ENCODE data around the gene CDYL.
"Not testable (repeated sequence)": the region's sequence is repeated elsewhere in the genome, so short reads cannot be mapped to it uniquely, and the experiment has no call there.

The CDYL gene

DNA sequence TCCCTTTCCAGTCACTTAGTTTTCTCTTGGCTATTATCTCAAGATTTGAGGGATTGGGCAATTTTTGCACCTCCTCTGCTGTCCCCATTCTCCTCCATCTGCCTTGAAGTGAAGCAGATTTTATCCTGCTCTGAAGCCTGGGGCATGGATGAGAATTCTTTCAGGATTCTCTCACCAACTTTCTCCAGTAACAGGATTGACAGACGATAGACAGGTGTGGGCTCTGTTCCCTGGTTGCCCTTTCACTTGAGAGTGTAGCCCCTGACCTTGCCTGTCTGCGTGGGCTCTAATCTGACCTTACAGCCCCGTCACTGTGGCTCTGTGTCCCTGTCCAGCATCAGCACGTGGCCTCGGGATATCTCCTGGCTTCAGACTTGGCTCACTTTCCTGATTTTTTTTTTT is 27.1 kb downstream of the CDYL start:
- no peak for DNase-seq (ENCODE audit: low read depth)

GRCh38 chr6:4804095-4804494 is 27.9 kb downstream of the CDYL start:
- no peak for DNase-seq (ENCODE audit: low read depth)

DNA sequence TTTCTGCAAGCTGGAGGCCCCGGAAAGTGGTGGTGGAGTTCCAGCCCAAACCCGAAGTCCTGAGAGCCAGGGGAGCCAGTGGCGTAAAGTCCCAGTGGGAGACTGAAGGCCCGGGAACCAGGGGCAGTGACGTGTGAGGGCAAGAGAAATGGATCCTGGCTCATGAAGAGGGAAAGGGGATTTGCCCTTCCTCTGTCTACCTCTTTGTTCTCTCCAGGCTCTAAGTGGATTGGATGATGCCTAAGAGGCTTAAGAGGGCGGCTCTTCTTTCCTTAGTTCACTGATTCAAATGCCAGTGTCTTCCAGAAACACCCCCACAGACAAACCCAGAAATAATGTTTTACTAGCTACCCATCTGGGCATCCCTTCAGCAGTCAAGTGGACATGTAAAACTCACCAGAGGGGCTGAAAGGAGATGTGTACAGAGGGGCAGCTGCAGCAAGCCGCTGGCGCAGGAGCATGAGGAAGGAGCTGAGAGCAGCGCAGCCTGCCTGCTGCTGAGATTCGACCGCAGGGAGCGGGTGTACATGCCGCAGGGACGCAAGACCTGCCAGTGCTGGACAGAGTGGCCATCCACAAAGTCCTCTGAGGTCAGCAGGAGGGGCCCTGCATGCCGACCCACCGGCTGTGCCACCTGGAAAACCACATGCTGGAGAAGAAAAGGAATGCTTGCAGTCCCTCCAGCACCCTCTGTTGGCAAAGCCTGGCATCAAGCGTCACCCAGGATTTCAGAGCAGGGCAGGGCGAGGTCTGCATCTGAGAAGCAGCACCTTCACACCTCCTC is 29.5 kb downstream of the CDYL start:
- no peak for DNase-seq (ENCODE audit: low read depth)

- no peak for DNase-seq (ENCODE audit: low read depth)
Measured at GRCh38 chr6:4806337-4806725, 30.1 kb downstream of the CDYL start.

DNA sequence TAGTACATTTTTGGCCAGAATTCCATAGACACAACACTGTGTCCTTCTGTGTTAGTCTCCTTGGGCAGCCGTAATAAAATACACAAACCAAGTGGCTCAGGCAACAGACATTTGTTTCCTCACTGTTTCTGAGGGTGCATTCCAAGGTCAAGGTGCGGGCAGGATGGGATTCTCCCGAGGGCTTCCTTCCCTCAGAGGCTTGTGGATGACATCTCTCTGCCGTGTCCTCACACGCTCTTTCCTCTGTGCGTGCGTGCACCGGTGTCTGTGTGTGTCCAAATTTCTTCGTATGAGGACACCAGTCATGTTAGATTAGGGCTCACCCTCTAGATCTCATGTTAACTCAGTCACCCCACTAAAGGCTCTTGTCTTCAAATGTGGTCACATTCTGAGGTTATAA is 30.6 kb downstream of the CDYL start:
- no peak for DNase-seq (ENCODE audit: low read depth)

- no peak for DNase-seq (ENCODE audit: low read depth)
Measured at GRCh38 chr6:4808396-4808795, 32.2 kb downstream of the CDYL start.

DNA sequence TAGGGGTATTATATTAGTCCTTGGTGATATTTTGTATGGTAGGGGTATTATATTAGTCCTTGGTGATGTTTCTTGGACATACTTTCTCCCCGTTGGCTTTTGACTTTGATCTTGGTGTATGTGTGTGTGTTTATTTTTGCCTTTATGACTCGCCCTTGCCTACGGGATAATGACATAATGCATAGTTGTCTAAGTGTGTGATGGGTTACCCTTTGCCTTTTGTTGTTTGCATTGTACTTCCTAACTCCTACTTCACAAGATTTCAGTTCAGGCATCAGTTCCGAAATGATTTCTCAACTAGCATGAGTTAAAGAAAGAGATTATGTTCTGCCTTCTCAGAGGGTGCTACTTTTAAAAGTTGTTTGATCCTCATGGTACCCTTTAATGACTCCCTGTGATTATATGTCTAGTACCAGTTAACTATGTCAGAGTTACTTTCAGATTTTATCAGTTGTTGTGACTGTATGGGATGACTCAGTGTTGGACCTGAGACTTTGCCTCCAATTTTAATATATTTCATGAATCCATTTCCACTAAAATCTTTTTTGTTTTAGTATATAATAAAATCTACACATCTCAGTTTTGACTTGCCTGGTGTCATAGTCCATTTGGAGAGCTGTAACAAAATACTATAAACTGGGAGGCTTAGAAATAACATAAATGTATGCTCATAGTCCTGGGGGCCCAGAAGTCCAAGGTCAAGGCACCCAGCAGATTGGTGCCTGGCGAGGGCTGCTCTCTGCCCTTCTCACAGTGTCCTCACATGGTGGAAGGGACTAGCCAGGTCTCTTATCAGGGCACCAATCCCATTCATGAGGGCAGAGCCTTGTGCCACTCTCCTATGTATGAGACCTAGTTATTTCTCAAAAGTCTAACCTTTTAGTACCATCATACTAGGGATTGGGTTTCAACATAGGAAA is 34.1 kb downstream of the CDYL start:
- no peak for DNase-seq (ENCODE audit: low read depth)

DNA sequence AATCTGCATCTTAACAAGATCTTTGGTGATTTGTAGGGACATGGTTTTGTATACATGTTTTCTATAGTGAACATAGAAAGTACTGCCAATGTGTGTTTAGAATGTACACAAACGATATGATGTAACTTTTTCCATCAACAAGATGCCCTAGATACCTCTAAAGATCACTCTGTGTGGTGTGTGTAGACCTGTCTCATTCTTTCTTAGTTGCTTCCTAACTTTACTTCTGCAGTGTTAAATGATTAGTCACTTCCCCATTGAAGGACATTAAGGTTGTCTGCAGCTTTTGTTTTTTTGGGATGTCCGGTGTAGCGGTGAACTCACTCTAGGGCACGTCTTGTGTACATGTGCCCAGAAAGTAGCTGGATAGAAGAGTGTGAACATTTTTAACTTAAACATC is 35.9 kb downstream of the CDYL start:
- DNase-seq (ENCODE audit: low read depth), result no peak

DNA sequence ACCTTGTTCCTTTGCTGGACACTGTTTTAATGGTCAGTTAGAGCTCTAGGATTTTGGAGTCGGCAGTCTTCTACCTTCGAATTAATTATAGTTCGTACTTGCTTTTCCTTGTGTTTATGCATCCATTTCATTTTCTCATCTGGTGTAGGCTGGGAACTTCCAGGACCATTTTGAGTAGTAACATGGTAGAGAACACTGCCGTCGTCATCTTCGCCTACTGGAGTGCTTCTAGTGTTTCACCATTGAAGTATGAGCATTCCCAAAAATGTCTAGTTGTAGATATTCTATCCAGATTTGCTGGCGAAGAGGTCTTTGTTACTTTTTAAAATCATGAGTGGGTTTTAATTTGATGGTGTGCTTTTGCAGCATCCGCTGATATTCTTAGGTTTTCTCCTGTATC is 36.9 kb downstream of the CDYL start:
- no peak for DNase-seq (ENCODE audit: low read depth)

DNA sequence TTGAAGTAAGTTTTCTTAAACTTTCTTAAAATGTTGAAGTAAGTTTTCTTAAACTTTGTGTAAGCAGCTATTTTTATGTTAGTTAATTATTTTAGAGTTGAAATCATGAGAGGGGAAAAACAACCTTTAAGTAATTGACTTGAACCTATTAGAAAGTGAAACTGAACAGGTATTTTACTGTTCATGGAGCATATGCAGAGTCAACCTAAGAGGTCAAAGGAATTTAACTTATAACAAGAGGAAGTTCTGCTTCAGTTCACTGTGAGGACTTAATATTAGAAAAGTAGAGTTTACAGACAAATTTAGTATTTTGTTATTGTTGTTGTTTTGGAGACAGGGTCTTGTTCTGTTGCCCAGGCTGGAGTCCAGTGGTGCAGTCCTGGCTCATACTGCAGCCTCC is 38.0 kb downstream of the CDYL start:
- no peak for DNase-seq (ENCODE audit: low read depth)

GRCh38 chr6:4814987-4815386 is 38.8 kb downstream of the CDYL start:
- DNase-seq (ENCODE audit: low read depth), result no peak

- DNase-seq (ENCODE audit: low read depth), result no peak
Measured at GRCh38 chr6:4815584-4815983, 39.4 kb downstream of the CDYL start.

- DNase-seq (ENCODE audit: low read depth), result no peak
Measured at GRCh38 chr6:4816904-4817303, 40.7 kb downstream of the CDYL start.

GRCh38 chr6:4817551-4817950 is 41.3 kb downstream of the CDYL start:
- DNase-seq (ENCODE audit: low read depth), result no peak

GRCh38 chr6:4818272-4818938 is 42.2 kb downstream of the CDYL start:
- DNase-seq (ENCODE audit: low read depth), result no peak

GRCh38 chr6:4819706-4820283 is 43.6 kb downstream of the CDYL start:
- DNase-seq (ENCODE audit: low read depth), result no peak

DNA sequence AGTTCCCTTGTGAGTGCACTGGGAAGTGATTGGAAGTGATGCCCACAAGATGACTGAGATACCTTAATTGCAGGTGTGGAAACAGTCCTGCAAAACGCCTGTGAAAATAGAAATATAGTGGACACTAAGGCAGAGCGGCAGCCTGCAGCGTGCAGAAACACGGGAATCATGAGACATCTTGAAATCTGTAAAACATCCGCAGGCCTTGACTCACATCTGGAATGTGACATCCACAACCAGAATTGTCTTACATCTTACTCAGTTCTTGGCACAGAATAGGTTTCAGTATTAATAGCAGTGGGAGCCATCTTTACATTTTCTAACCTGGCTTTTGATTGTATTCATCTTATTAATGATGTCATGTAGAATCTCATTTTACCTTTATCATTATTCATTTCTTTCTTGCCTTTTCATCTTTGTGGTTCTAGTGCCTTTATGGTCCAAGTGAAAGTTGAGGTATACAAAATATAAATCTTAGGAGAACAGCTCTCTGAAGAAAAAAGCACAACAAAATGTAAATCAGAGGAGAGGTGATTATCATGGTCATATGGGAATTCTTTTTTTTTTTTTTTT is 44.6 kb downstream of the CDYL start:
- DNase-seq (ENCODE audit: low read depth), result no peak

GRCh38 chr6:4822476-4822875 is 46.3 kb downstream of the CDYL start:
- DNase-seq (ENCODE audit: low read depth), result no peak

GRCh38 chr6:4828187-4828698 is 52.0 kb downstream of the CDYL start:
- no peak for DNase-seq (ENCODE audit: low read depth)

GRCh38 chr6:4829089-4829488 is 52.9 kb downstream of the CDYL start:
- no peak for DNase-seq (ENCODE audit: low read depth)

DNA sequence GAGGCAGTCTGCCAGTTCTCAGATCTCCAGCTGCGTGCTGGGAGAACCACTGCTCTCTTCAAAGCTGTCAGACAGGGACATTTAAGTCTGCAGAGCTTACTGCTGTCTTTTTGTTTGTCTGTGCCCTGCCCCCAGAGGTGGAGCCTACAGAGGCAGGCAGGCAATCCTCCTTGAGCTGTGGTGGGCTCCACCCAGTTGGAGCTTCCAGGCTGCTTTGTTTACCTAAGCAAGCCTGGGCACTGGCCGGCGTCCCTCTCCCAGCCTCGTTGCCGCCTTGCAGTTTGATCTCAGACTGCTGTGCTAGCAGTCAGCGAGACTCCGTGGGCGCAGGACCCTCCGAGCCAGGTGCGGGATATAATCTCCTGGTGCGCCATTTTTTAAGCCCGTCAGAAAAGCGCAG is 59.3 kb downstream of the CDYL start:
- DNase-seq (ENCODE audit: low read depth), result not testable (repeated sequence)

DNA sequence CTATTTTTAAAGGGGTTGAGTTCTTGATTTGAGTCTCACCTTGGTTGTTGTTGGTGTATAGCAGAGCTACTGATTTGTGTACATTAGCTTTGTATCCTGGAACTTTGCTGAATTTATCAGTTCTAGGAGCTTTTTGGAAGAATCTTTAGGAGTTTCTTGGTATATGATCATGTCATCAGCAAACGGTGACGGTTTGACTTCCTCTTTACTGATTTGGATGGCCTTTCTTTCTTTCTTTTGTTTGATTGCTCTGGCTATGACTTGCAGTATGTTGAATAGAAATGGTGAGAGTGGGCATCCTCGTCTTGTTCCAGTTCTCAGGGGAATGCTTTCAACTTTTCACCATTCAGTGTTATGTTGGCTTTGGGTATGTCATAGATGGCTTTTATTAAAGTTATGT is 64.0 kb downstream of the CDYL start:
- DNase-seq (ENCODE audit: low read depth), result no peak
